ENCODE results near the gene TMEM106C.

- no peak for TF ChIP-seq CTCF (IDR thresholded peaks at IDR 0.05)
- no peak for TF ChIP-seq POLR2A (IDR thresholded peaks at IDR 0.05)
These were observed 15.1 kb downstream of the TMEM106C start for GRCh38 chr12:47978598-47978873.
